Measurements from ENCODE around the gene FAP. TPM values are rescaled to one million over a fixed set of nuclear protein-coding genes. Genes with fewer than 3 reads are reported as not detected.

Gene FAP
- total RNA-seq, 2 donors from 2014 or later: not detected

GRCh38 chr2:162177301-162177700, 65.9 kb downstream of the FAP start:
- WGBS, 2 experiments (ENCODE audit: insufficient coverage in 1 of 2, insufficient read length in 1 of 2): 56 to 80% methylated on average over 2 to 4 of the region's 4 CpGs
- Histone ChIP-seq H3K27me3 (ENCODE audit: control insufficient read depth, insufficient read depth, low read length, poor library complexity, severe bottlenecking) (no peaks in the 10 kb centered on the region), H3K27ac (ENCODE audit: low read depth, low read length) (no peak overlapping the region), H3K9me3 (ENCODE audit: control insufficient read depth, low read length) (no peaks in the 10 kb centered on the region), H3K9ac (ENCODE audit: extremely low read depth, low read length, poor library complexity, severe bottlenecking) (no peak overlapping the region), H3K4me1 (ENCODE audit: control insufficient read depth, insufficient read depth, low read length) (no peaks in the 10 kb centered on the region), H3K4me3 (ENCODE audit: low read length) (no peak overlapping the region), H3K36me3 (ENCODE audit: control insufficient read depth, insufficient read depth, low read length) (no peaks in the 10 kb centered on the region)
- no peak overlapping the region for H3K27ac Mint-ChIP-seq
- no peak for TF ChIP-seq CTCF (conservative IDR thresholded peaks at IDR 0.05)
- H3K36me3 Mint-ChIP-seq (ENCODE audit: low read depth): no peaks in the 10 kb centered on the region
- no peaks in the 10 kb centered on the region for H3K27me3 Mint-ChIP-seq (ENCODE audit: insufficient read depth)
- H3K4me3 Mint-ChIP-seq: no peak overlapping the region
- H3K9me3 Mint-ChIP-seq: no peaks in the 10 kb centered on the region
- DNase-seq: no peak
- no peaks in the 10 kb centered on the region for H3K4me1 Mint-ChIP-seq

- Histone ChIP-seq H3K27me3 (ENCODE audit: control insufficient read depth, insufficient read depth, low read length, poor library complexity, severe bottlenecking) (no peaks in the 10 kb centered on the region), H3K27ac (ENCODE audit: low read depth, low read length) (no peak overlapping the region), H3K36me3 (ENCODE audit: control insufficient read depth, insufficient read depth, low read length) (no peaks in the 10 kb centered on the region), H3K9ac (ENCODE audit: extremely low read depth, low read length, poor library complexity, severe bottlenecking) (no peak overlapping the region), H3K4me1 (ENCODE audit: control insufficient read depth, insufficient read depth, low read length) (no peaks in the 10 kb centered on the region), H3K4me3 (ENCODE audit: low read length) (no peak overlapping the region), H3K9me3 (ENCODE audit: control insufficient read depth, low read length) (no peaks in the 10 kb centered on the region)
- DNase-seq: no peak
- H3K27me3 Mint-ChIP-seq (ENCODE audit: insufficient read depth): no peaks in the 10 kb centered on the region
- no peak overlapping the region for H3K4me3 Mint-ChIP-seq
- no peaks in the 10 kb centered on the region for H3K4me1 Mint-ChIP-seq
- 78 to 88% methylated on average over 3 of the region's 3 CpGs for WGBS, 2 experiments (ENCODE audit: insufficient coverage in 1 of 2, insufficient read length in 1 of 2)
- TF ChIP-seq CTCF (conservative IDR thresholded peaks at IDR 0.05): no peak
- H3K27ac Mint-ChIP-seq: no peak overlapping the region
- H3K9me3 Mint-ChIP-seq: no peaks in the 10 kb centered on the region
- no peaks in the 10 kb centered on the region for H3K36me3 Mint-ChIP-seq (ENCODE audit: low read depth)
Observed at GRCh38 chr2:162175714-162176113, 67.5 kb downstream of the FAP start.

GRCh38 chr2:162174746-162175145, 68.5 kb downstream of the FAP start:
- DNase-seq: no peak
- H3K9ac ChIP-seq (ENCODE audit: extremely low read depth, low read length, poor library complexity, severe bottlenecking): no peak overlapping the region
- H3K27ac Mint-ChIP-seq: no peak overlapping the region
- no peaks in the 10 kb centered on the region for H3K9me3 Mint-ChIP-seq
- no peak overlapping the region for H3K27ac ChIP-seq (ENCODE audit: low read depth, low read length)
- H3K27me3 Mint-ChIP-seq (ENCODE audit: insufficient read depth): no peaks in the 10 kb centered on the region
- H3K4me3 ChIP-seq (ENCODE audit: low read length): no peak overlapping the region
- H3K4me1 Mint-ChIP-seq: no peaks in the 10 kb centered on the region
- TF ChIP-seq CTCF (conservative IDR thresholded peaks at IDR 0.05): no peak
- H3K36me3 ChIP-seq (ENCODE audit: control insufficient read depth, insufficient read depth, low read length): no peaks in the 10 kb centered on the region
- H3K36me3 Mint-ChIP-seq (ENCODE audit: low read depth): no peaks in the 10 kb centered on the region
- H3K4me3 Mint-ChIP-seq: no peak overlapping the region
- WGBS, 2 experiments (ENCODE audit: insufficient coverage in 1 of 2, insufficient read length in 1 of 2): 95 to 96% methylated on average over 4 to 5 of the region's 5 CpGs
- no peaks in the 10 kb centered on the region for H3K9me3 ChIP-seq (ENCODE audit: control insufficient read depth, low read length)
- no peaks in the 10 kb centered on the region for H3K27me3 ChIP-seq (ENCODE audit: control insufficient read depth, insufficient read depth, low read length, poor library complexity, severe bottlenecking)
- no peaks in the 10 kb centered on the region for H3K4me1 ChIP-seq (ENCODE audit: control insufficient read depth, insufficient read depth, low read length)
